Peyer's patch (tissue), 4 donors: Measurements from ENCODE around the gene TMEM107. TPM values are rescaled to one million over a fixed set of nuclear protein-coding genes. Genes with fewer than 3 reads are reported as not detected.

ENCODE experiments used
- DNase-seq, 3 donors: peaks; one replicate each; pipeline ENCODE4 v3.0.0-alpha.2; 2017 to 2019
- H3K27ac ChIP-seq, 4 donors: fragments of 200-600 bp; sonication (generic); one replicate each; pipeline ENCODE4 v1.5.1; 2016 to 2019
- H3K27me3 ChIP-seq, 2 donors: fragments of 200-600 bp; sonication (generic); one replicate each; pipeline ENCODE4 v1.5.1; 2019
- H3K36me3 ChIP-seq, 3 donors: fragments of 200-600 bp; sonication (generic); one replicate each; pipeline ENCODE4 v1.5.1; 2016 to 2019
- H3K4me1 ChIP-seq, 4 donors: fragments of 200-600 bp; sonication (generic); one replicate each; pipeline ENCODE4 v1.5.1; 2016 to 2019
- H3K4me3 ChIP-seq, 4 donors: fragments of 200-600 bp; sonication (generic); 1 replicate in 3 of 4; 2 replicates in 1 of 4; pipeline ENCODE4 v1.5.1; 2016 to 2019; ENCODE audit warnings: mild to moderate bottlenecking in 1 of 4
- H3K9me3 ChIP-seq, 4 donors: fragments of 200-600 bp; sonication (generic); one replicate each; pipeline ENCODE4 v1.5.1; 2016 to 2019; ENCODE audit warnings: mild to moderate bottlenecking in 1 of 4
- POLR2A ChIP-seq, 2 donors: fragments of 450-650 bp; IDR thresholded peaks; one replicate each; pipeline ENCODE4 v1.5.1; 2017; ENCODE audit warnings: antibody characterized with exemption in 2 of 2, mild to moderate bottlenecking in 2 of 2, moderate library complexity in 2 of 2
- total RNA-seq, 4 donors: library from RNA; depleted of rRNA; stranded (reverse); fragments of >200 nt; gene quantifications; one replicate each; pipeline ENCODE4 v1.1.0, GENCODE V29; 2016
- TF ChIP-seq, protein P1 (sequence below), 6 experiments: fragments of 450-650 bp in 4 of 6; fragments of 200-600 bp in 2 of 6; sonication (generic) in 1 of 6; IDR thresholded peaks; one replicate each; pipeline ENCODE4 v1.5.1; 2017 to 2019; ENCODE audit warnings: antibody characterized with exemption in 6 of 6, mild to moderate bottlenecking in 3 of 6, moderate library complexity in 1 of 6

Gene TMEM107
- total RNA-seq, 4 donors from 2014 or later, result 6.5 to 27.2 (median 16.4) TPM

- Histone ChIP-seq H3K27ac (peak overlapping the region in 1 of 4 donors; percentile 29), H3K9me3 (no peaks in the 10 kb centered on the region), H3K27me3 (peaks cover 0 to 35% of the 10 kb centered on the region in 2 donors), H3K36me3 (no peaks in the 10 kb centered on the region), H3K4me1 (peaks cover 3 to 66% (median 52%) of the 10 kb centered on the region in 4 donors), H3K4me3 (peak overlapping the region in 3 of 4 donors; percentile 52 to 75 (median 73))
- DNase-seq, result no peak
- no peak for TF ChIP-seq POLR2A (IDR thresholded peaks at IDR 0.05)
- TF ChIP-seq, protein P1, sequence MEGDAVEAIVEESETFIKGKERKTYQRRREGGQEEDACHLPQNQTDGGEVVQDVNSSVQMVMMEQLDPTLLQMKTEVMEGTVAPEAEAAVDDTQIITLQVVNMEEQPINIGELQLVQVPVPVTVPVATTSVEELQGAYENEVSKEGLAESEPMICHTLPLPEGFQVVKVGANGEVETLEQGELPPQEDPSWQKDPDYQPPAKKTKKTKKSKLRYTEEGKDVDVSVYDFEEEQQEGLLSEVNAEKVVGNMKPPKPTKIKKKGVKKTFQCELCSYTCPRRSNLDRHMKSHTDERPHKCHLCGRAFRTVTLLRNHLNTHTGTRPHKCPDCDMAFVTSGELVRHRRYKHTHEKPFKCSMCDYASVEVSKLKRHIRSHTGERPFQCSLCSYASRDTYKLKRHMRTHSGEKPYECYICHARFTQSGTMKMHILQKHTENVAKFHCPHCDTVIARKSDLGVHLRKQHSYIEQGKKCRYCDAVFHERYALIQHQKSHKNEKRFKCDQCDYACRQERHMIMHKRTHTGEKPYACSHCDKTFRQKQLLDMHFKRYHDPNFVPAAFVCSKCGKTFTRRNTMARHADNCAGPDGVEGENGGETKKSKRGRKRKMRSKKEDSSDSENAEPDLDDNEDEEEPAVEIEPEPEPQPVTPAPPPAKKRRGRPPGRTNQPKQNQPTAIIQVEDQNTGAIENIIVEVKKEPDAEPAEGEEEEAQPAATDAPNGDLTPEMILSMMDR (IDR thresholded peaks at IDR 0.05), result no peak
These were observed 51.6 kb downstream of the TMEM107 start for GRCh38 chr17:8124350-8125153.

DNA sequence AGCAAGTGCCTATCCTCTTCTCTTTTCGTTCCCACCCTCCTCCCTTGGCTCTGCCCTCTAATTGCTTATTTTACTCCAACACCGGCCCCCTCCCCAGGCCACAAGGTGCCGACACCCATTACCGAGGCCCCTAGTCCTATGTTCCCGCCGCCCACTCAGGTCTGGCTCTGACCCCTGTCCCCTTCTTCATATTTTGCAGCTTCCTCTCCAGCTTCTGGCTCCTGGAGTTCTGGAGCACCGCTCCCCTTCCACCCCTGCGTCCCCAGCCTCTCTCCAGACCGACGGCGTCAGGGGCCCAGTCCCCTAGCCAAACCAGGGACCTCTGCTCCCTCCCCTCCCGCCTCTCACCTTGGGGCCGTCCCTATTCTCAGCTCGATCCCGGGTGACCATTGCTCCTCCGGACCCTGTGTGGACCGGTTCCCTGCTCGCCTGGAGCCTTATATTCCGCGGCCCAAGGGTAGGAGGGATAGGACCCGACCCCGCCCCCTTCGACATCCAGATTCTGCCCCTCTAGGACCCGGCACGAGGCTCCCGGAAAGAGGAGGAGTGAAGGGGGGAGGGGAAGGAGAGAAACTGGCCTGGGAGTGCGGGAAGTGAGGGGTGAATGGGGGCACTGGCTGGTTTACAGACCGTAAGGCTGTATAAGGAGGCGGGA lies 52.4 kb downstream of the TMEM107 start, which contains the start of gene HES7:
TSS of gene HES7 (minus strand) at position 412 of the 655 bp plus-strand sequence. CDS start at position 390, 22 bp downstream.
- H3K4me3 ChIP-seq, result peak within 1 kb of the TSS; percentile 33 to 75 (median 62)
- H3K36me3 ChIP-seq, result no peaks in the 10 kb centered on the region
- peak within 1 kb of the TSS in 1 of 4 donors; percentile 57 for H3K27ac ChIP-seq
- peaks cover 0 to 35% of the 10 kb centered on the region in 2 donors for H3K27me3 ChIP-seq
- peaks cover 3 to 66% (median 52%) of the 10 kb centered on the region in 4 donors for H3K4me1 ChIP-seq
- TF ChIP-seq, protein P1 (IDR thresholded peaks at IDR 0.05), result no peak
- no peak for TF ChIP-seq POLR2A (IDR thresholded peaks at IDR 0.05)
- H3K9me3 ChIP-seq, result no peaks in the 10 kb centered on the region
- no peak for DNase-seq

- peak overlapping the region in 1 of 4 donors; percentile 57 for H3K27ac ChIP-seq
- H3K4me1 ChIP-seq, result peaks cover 3 to 72% (median 56%) of the 10 kb centered on the region in 4 donors
- TF ChIP-seq, protein P1 (IDR thresholded peaks at IDR 0.05), result no peak
- TF ChIP-seq POLR2A (IDR thresholded peaks at IDR 0.05), result no peak
- peaks cover 0 to 35% of the 10 kb centered on the region in 2 donors for H3K27me3 ChIP-seq
- no peak for DNase-seq
- H3K36me3 ChIP-seq, result no peaks in the 10 kb centered on the region
- H3K9me3 ChIP-seq, result no peaks in the 10 kb centered on the region
- peak overlapping the region; percentile 33 to 52 (median 43) for H3K4me3 ChIP-seq
These were observed 53.1 kb downstream of the TMEM107 start for GRCh38 chr17:8122924-8123694.

Other genes with a start within 250 kb of the TMEM107 start
- 1 to 10 TPM in 3 of 4 donors, under 1 TPM in 1; 0.95 to 5.0 (median 2.7) TPM for gene KCNAB3, start 246.5 kb downstream of the TMEM107 start, total RNA-seq
- gene TRAPPC1, start 244.4 kb downstream of the TMEM107 start, total RNA-seq, result 10 to 100 TPM; 39.8 to 58.0 (median 45.5) TPM
- 100 to 1,000 TPM in 1 of 4 donors, 10 to 100 TPM in 3; 30.5 to 120 (median 45.2) TPM for gene CNTROB, start 244.2 kb downstream of the TMEM107 start, total RNA-seq
- not detected for gene GUCY2D, start 173.8 kb downstream of the TMEM107 start, total RNA-seq
- 1 to 10 TPM in 3 of 4 donors, under 1 TPM in 1; 0.70 to 4.1 (median 2.1) TPM for gene ALOX15B, start 137.3 kb downstream of the TMEM107 start, total RNA-seq
- gene ALOX12B, start 88.7 kb downstream of the TMEM107 start, total RNA-seq, result under 1 TPM in 1 of 4 donors, not detected in 3; 0.83 TPM
- gene ALOXE3, start 57.9 kb downstream of the TMEM107 start, total RNA-seq, result not detected
- gene HES7, start 52.3 kb downstream of the TMEM107 start, total RNA-seq, result not detected
- gene PER1, start 24.0 kb downstream of the TMEM107 start, total RNA-seq, result 100 to 1,000 TPM in 3 of 4 donors, 10 to 100 TPM in 1; 67.6 to 143 (median 119) TPM
- 10 to 100 TPM; 10.7 to 40.2 (median 32.4) TPM for gene VAMP2, start 13.4 kb downstream of the TMEM107 start, total RNA-seq
- 10 to 100 TPM; 12.6 to 22.6 (median 17.9) TPM for gene BORCS6, start 13.8 kb upstream of the TMEM107 start, total RNA-seq
- 100 to 1,000 TPM in 1 of 4 donors, 10 to 100 TPM in 3; 10.5 to 111 (median 19.1) TPM for gene AURKB, start 34.2 kb upstream of the TMEM107 start, total RNA-seq
- 10 to 100 TPM; 35.0 to 99.9 (median 84.9) TPM for gene CTC1, start 71.7 kb upstream of the TMEM107 start, total RNA-seq
- 10 to 100 TPM in 3 of 4 donors, 1 to 10 TPM in 1; 7.4 to 63.5 (median 14.0) TPM for gene PFAS, start 72.9 kb upstream of the TMEM107 start, total RNA-seq
- 10 to 100 TPM in 3 of 4 donors, 1 to 10 TPM in 1; 6.8 to 27.2 (median 16.1) TPM for gene RANGRF, start 112.3 kb upstream of the TMEM107 start, total RNA-seq
- 1 to 10 TPM in 3 of 4 donors, not detected in 1; 3.9 to 7.9 (median 7.5) TPM for gene SLC25A35, start 119.0 kb upstream of the TMEM107 start, total RNA-seq
- 10 to 100 TPM in 3 of 4 donors, 1 to 10 TPM in 1; 1.6 to 33.0 (median 19.3) TPM for gene ARHGEF15, start 133.9 kb upstream of the TMEM107 start, total RNA-seq
- not detected for gene ODF4, start 163.5 kb upstream of the TMEM107 start, total RNA-seq
- 1,000 to 10,000 TPM in 2 of 4 donors, 100 to 1,000 TPM in 2; 851 to 2,184 (median 1,124) TPM for gene RPL26, start 206.8 kb upstream of the TMEM107 start, total RNA-seq
- not detected for gene RNF222, start 221.4 kb upstream of the TMEM107 start, total RNA-seq